Endothelial cell of umbilical vein (primary cell): Measurements from ENCODE around the gene BDH1. TPM values are rescaled to one million over a fixed set of nuclear protein-coding genes. Genes with fewer than 3 reads are reported as not detected.

Experiments
- BruUV-seq: library from RNA; stranded (reverse); fragments of 400-500 nt; replicated peaks from 2 replicates; lab custom pipeline; 2021; lab: Mats Ljungman, UMichigan
- CTCF ChIA-PET: fragments of 300-600, 350-600 bp; sonication (Branson Sonifier 250); formaldehyde crosslinking; loops from one replicate; lab custom pipeline; 2021; ENCODE audit warnings: antibody characterized with exemption, inconsistent platforms; lab: Charles Lee
- POLR2A ChIA-PET: fragments of 300-600, 350-600 bp; sonication (Branson Sonifier 250); formaldehyde crosslinking; loops from one replicate; lab custom pipeline; 2021; ENCODE audit warnings: antibody characterized with exemption, inconsistent platforms; lab: Charles Lee
- DNase-seq: peaks from one replicate; pipeline ENCODE4 v3.0.0-alpha.2; 2011; ENCODE audit warnings: low read depth, low spot score
- FAIRE-seq: peaks from 2 replicates; lab custom pipeline; 2011; peaks lifted over from hg19 to GRCh38; lab: Jason Lieb, UNC
- H2AFZ ChIP-seq: 2 replicates; pipeline ENCODE4 v1.6.0; 2012; ENCODE audit warnings: low read depth, low read length, control low read depth, inconsistent platforms
- H3K27ac ChIP-seq: 2 replicates; pipeline ENCODE4 v1.5.1; 2011; ENCODE audit warnings: low read depth, mild to moderate bottlenecking, control low read depth, low read length, moderate library complexity; ENCODE audit not compliant: insufficient read depth
- H3K27me3 ChIP-seq, 2 experiments: 2 replicates each; pipeline versions ENCODE4 v1.6.0 to v1.6.1; 2011; ENCODE audit warnings: low read length in 2 of 2, mixed read lengths in 1 of 2; ENCODE audit not compliant: control insufficient read depth in 2 of 2, insufficient read depth in 2 of 2
- H3K36me3 ChIP-seq, 2 experiments: 2 replicates in 1 of 2; 3 replicates in 1 of 2; pipeline ENCODE4 v1.5.1; 2011; ENCODE audit warnings: low read length in 2 of 2, mild to moderate bottlenecking in 1 of 2, moderate library complexity in 1 of 2; ENCODE audit not compliant: control insufficient read depth in 2 of 2, insufficient read depth in 2 of 2; ENCODE audit errors: extremely low read depth in 1 of 2
- H3K4me1 ChIP-seq: 3 replicates; pipeline ENCODE4 v1.5.1; 2011; ENCODE audit warnings: mild to moderate bottlenecking, low read length; ENCODE audit not compliant: control insufficient read depth, insufficient read depth; ENCODE audit errors: extremely low read depth
- H3K4me2 ChIP-seq: 2 replicates; pipeline ENCODE4 v1.6.1; 2011; ENCODE audit warnings: low read length, control low read depth, mixed read lengths; ENCODE audit not compliant: insufficient read depth
- H3K4me3 ChIP-seq, 3 experiments: fragments of 200-600 bp in 1 of 3; sonication (generic), shearing (Covaris generic) in 1 of 3; replicated peaks in 1 of 3; 2 replicates each; pipeline ENCODE4 v1.5.1; 2011 to 2016; ENCODE audit warnings: control low read depth in 3 of 3, low read length in 3 of 3, mild to moderate bottlenecking in 2 of 3, inconsistent platforms in 1 of 3, low read depth in 1 of 3, moderate library complexity in 1 of 3; ENCODE audit not compliant: insufficient read depth in 1 of 3
- H3K79me2 ChIP-seq: 2 replicates; pipeline ENCODE4 v1.6.0; 2012; ENCODE audit warnings: low read length, inconsistent platforms; ENCODE audit not compliant: control insufficient read depth, insufficient read depth
- H3K9ac ChIP-seq: replicated peaks from 2 replicates; pipeline ENCODE3; 2011; ENCODE audit warnings: low read length, control low read depth; ENCODE audit not compliant: insufficient read depth; ENCODE audit errors: extremely low read depth
- H3K9me1 ChIP-seq: replicated peaks from 3 replicates; pipeline ENCODE4 v1.6.0; 2011; ENCODE audit warnings: mild to moderate bottlenecking, low read length; ENCODE audit not compliant: control insufficient read depth, insufficient read depth; ENCODE audit errors: extremely low read depth
- H3K9me3 ChIP-seq: replicated peaks from 2 replicates; pipeline ENCODE4 v1.5.1; 2012; ENCODE audit warnings: low read length, inconsistent platforms; ENCODE audit not compliant: control insufficient read depth, insufficient read depth
- H4K20me1 ChIP-seq: replicated peaks from 2 replicates; pipeline ENCODE3; 2011; ENCODE audit warnings: mild to moderate bottlenecking, low read length; ENCODE audit not compliant: control insufficient read depth, insufficient read depth; ENCODE audit errors: extremely low read depth
- CTCF ChIP-seq, 2 donors: IDR thresholded peaks; 1 replicate in 1 of 2; 2 replicates in 1 of 2; pipeline ENCODE4 v1.5.1; 2011; ENCODE audit warnings: low read length in 2 of 2, mild to moderate bottlenecking in 2 of 2, moderate library complexity in 2 of 2, control low read depth in 1 of 2, inconsistent platforms in 1 of 2, low read depth in 1 of 2; ENCODE audit not compliant: insufficient read depth in 1 of 2; ENCODE audit errors: extremely low read depth in 1 of 2
- EZH2 ChIP-seq: IDR thresholded peaks from 2 replicates; pipeline ENCODE4 v1.6.1; 2012; ENCODE audit warnings: borderline replicate concordance, low read depth, mild to moderate bottlenecking, moderate library complexity, low read length, inconsistent platforms; ENCODE audit not compliant: severe bottlenecking
- FOS ChIP-seq: IDR thresholded peaks from 2 replicates; pipeline ENCODE4 v1.6.1; 2011; ENCODE audit warnings: mild to moderate bottlenecking, low read length, moderate library complexity, borderline replicate concordance; ENCODE audit not compliant: insufficient read depth
- GATA2 ChIP-seq: IDR thresholded peaks from 2 replicates; pipeline ENCODE4 v1.7.0; 2011; ENCODE audit warnings: low read depth, mild to moderate bottlenecking, moderate library complexity, mixed read lengths, low read length; ENCODE audit not compliant: insufficient read length, insufficient read depth
- JUN ChIP-seq: IDR thresholded peaks from 2 replicates; pipeline ENCODE4 v1.6.1; 2011; ENCODE audit warnings: borderline replicate concordance, low read depth; ENCODE audit not compliant: insufficient read length, insufficient read depth
- MAX ChIP-seq: IDR thresholded peaks from 2 replicates; pipeline ENCODE4 v1.6.1; 2011; ENCODE audit not compliant: insufficient read depth, insufficient read length
- MYC ChIP-seq: IDR thresholded peaks from one replicate; pipeline ENCODE4 v1.6.1; 2011; ENCODE audit warnings: mild to moderate bottlenecking, low read depth, low read length
- POLR2A ChIP-seq: IDR thresholded peaks from 2 replicates; pipeline ENCODE4 v1.6.1; 2012; ENCODE audit warnings: low read depth, mild to moderate bottlenecking, control low read depth, low read length
- POLR2AphosphoS5 ChIP-seq: IDR thresholded peaks from 2 replicates; pipeline ENCODE4 v1.6.1; 2012; ENCODE audit warnings: low read depth, mild to moderate bottlenecking, control low read depth, low read length, moderate library complexity; ENCODE audit not compliant: insufficient read depth
- dilution Hi-C: fragments of 300-500 bp; cut with MboI; formaldehyde crosslinking; loops from one replicate; pipeline ENCODE4 v1.15.0; 2019; ENCODE audit warnings: low sequenced_read_pairs; ENCODE audit not compliant: extremely low pct_ligation_motif_present
- intact Hi-C: fragments of 100-400 bp; cut with micrococcal nuclease; formaldehyde crosslinking; loops from one replicate; pipeline ENCODE4 v1.10.0; 2022
- polyA plus RNA-seq, 4 experiments: library from polyadenylated mRNA; depleted of rRNA in 3 of 4; stranded (reverse) in 3 of 4; unstranded in 1 of 4; fragments of >200 nt; gene quantifications; 2 replicates each; pipeline versions ENCODE4 v1.2.1 to v1.2.3, GENCODE V29; 2011 to 2012; ENCODE audit warnings: missing spikeins in 1 of 4
- total RNA-seq: library from RNA; stranded (reverse); gene quantifications from 2 replicates; pipeline ENCODE4 v1.2.3, GENCODE V29; 2021

Gene BDH1
- total and polyA plus RNA-seq, 2 donors (not counting 3 experiments of a cell fraction or from before 2014, with no cell fraction given): 6.9 to 12.2 TPM

GRCh38 chr3:197561926-197562325 is 6.2 kb upstream of the BDH1 start:
- H3K27me3 ChIP-seq: peaks cover 17 to 29% of the 10 kb centered on the region in 2 experiments
- no peaks in the 10 kb centered on the region for H3K9me1 ChIP-seq
- H3K9me3 ChIP-seq: no peaks in the 10 kb centered on the region
- no peak overlapping the region for H3K4me3 ChIP-seq
- FAIRE-seq: no peak
- DNase-seq: no peak
- H4K20me1 ChIP-seq: no peaks in the 10 kb centered on the region
- H3K4me1 ChIP-seq: no peaks in the 10 kb centered on the region
- no peak overlapping the region for H2AFZ ChIP-seq
- dilution Hi-C loops: no loop called here
- TF ChIP-seq JUN (no peak), POLR2A (no peak), GATA2 (no peak), POLR2AphosphoS5 (no peak), MYC (no peak), CTCF (IDR thresholded peaks at IDR 0.05; ENCODE audit: extremely low read depth in 1 of 2, insufficient read depth in 1 of 2, low read depth in 1 of 2, low read length in 2 of 2) (no peak), EZH2 (no peak), MAX (no peak), FOS (no peak)
- no peak overlapping the region for H3K4me2 ChIP-seq
- ChIA-PET CTCF (interaction anchor here (0.8 to 0.9 kb wide), 2 partner anchors 25 to 37 kb away, joined by 4 read pairs; no protein-coding TSS in a partner anchor), POLR2A (no interaction called here)
- BruUV-seq: no TSS peak
- no peak overlapping the region for H3K27ac ChIP-seq
- no peaks in the 10 kb centered on the region for H3K36me3 ChIP-seq
- no peaks in the 10 kb centered on the region for H3K79me2 ChIP-seq
- H3K9ac ChIP-seq: no peak overlapping the region
- intact Hi-C loops: no loop called here
